Liver (tissue), 9 donors: ENCODE results near the gene SDSL. TPM values are rescaled to one million over a fixed set of nuclear protein-coding genes. Genes with fewer than 3 reads are reported as not detected.

Experiments
- DNase-seq: peaks from one replicate; pipeline ENCODE4 v3.0.0-alpha.2; 2017; ENCODE audit warnings: low spot score
- H3K27ac ChIP-seq, 2 donors: one replicate each; pipeline ENCODE4 v1.7.0; 2013; ENCODE audit warnings: inconsistent platforms in 2 of 2, low read length in 2 of 2, control low read depth in 1 of 2, low read depth in 1 of 2, mild to moderate bottlenecking in 1 of 2
- H3K27me3 ChIP-seq, 4 donors: one replicate each; pipeline versions ENCODE4 v1.6.1 to v1.7.0; 2013; ENCODE audit warnings: low read length in 3 of 4, inconsistent platforms in 1 of 4, mild to moderate bottlenecking in 1 of 4, moderate library complexity in 1 of 4; ENCODE audit not compliant: control insufficient read depth in 4 of 4, insufficient read depth in 4 of 4
- H3K36me3 ChIP-seq, 4 donors: one replicate each; pipeline versions ENCODE4 v1.6.1 to v1.7.0; 2013; ENCODE audit warnings: low read length in 3 of 4, mild to moderate bottlenecking in 3 of 4, low read depth in 1 of 4, moderate library complexity in 1 of 4; ENCODE audit not compliant: control insufficient read depth in 4 of 4, insufficient read depth in 3 of 4
- H3K4me1 ChIP-seq, 4 donors: one replicate each; pipeline versions ENCODE4 v1.6.1 to v1.7.0; 2013; ENCODE audit warnings: low read length in 3 of 4, mild to moderate bottlenecking in 3 of 4, moderate library complexity in 1 of 4; ENCODE audit not compliant: control insufficient read depth in 4 of 4, insufficient read depth in 4 of 4
- H3K4me3 ChIP-seq, 3 donors: one replicate each; pipeline versions ENCODE4 v1.6.1 to v1.7.0; 2013; ENCODE audit warnings: low read length in 3 of 3, control low read depth in 1 of 3, low read depth in 1 of 3, mild to moderate bottlenecking in 1 of 3
- H3K9ac ChIP-seq, 2 donors: one replicate each; pipeline ENCODE4 v1.7.0; 2013; ENCODE audit warnings: low read length in 2 of 2, mild to moderate bottlenecking in 2 of 2, moderate library complexity in 2 of 2, control low read depth in 1 of 2, low read depth in 1 of 2
- H3K9me3 ChIP-seq, 4 donors: one replicate each; pipeline versions ENCODE4 v1.6.1 to v1.7.0; 2013; ENCODE audit warnings: low read length in 3 of 4; ENCODE audit not compliant: control insufficient read depth in 4 of 4
- EGR1 ChIP-seq, 2 donors: IDR thresholded peaks; 2 replicates each; pipeline ENCODE4 v1.6.1; 2016 to 2018; ENCODE audit warnings: antibody characterized with exemption in 2 of 2, low read depth in 2 of 2
- FOXA1 ChIP-seq: IDR thresholded peaks from 2 replicates; pipeline ENCODE4 v1.6.1; 2016; ENCODE audit warnings: antibody characterized with exemption
- FOXA2 ChIP-seq: IDR thresholded peaks from 2 replicates; pipeline ENCODE4 v1.6.1; 2016; ENCODE audit warnings: antibody characterized with exemption
- GABPA ChIP-seq, 2 donors: IDR thresholded peaks in 1 of 2; conservative IDR thresholded peaks in 1 of 2; 2 replicates each; pipeline ENCODE4 v1.6.1; 2016; ENCODE audit warnings: antibody characterized with exemption in 2 of 2, mild to moderate bottlenecking in 1 of 2, moderate library complexity in 1 of 2
- HNF4A ChIP-seq, 2 donors: conservative IDR thresholded peaks; 2 replicates each; pipeline ENCODE4 v1.6.1; 2016; ENCODE audit warnings: antibody characterized with exemption in 2 of 2, mild to moderate bottlenecking in 2 of 2
- HNF4G ChIP-seq: IDR thresholded peaks from 2 replicates; pipeline ENCODE4 v1.6.1; 2016; ENCODE audit warnings: antibody characterized with exemption
- JUND ChIP-seq, 2 donors: IDR thresholded peaks; 2 replicates each; pipeline ENCODE4 v1.6.1; 2016; ENCODE audit warnings: antibody characterized with exemption in 2 of 2
- NR2F2 ChIP-seq: IDR thresholded peaks from 2 replicates; pipeline ENCODE4 v1.6.1; 2016; ENCODE audit warnings: antibody characterized with exemption
- RAD21 ChIP-seq, 2 donors: IDR thresholded peaks; 2 replicates each; pipeline ENCODE4 v1.6.1; 2016; ENCODE audit warnings: antibody characterized with exemption in 2 of 2, mild to moderate bottlenecking in 2 of 2
- REST ChIP-seq: IDR thresholded peaks from 2 replicates; pipeline ENCODE4 v1.6.1; 2016; ENCODE audit warnings: antibody characterized with exemption, mild to moderate bottlenecking
- RXRA ChIP-seq, 2 donors: IDR thresholded peaks; 2 replicates each; pipeline ENCODE4 v1.6.1; 2017 to 2018; ENCODE audit warnings: antibody characterized with exemption in 2 of 2, mild to moderate bottlenecking in 1 of 2
- SP1 ChIP-seq: IDR thresholded peaks from 2 replicates; pipeline ENCODE4 v1.6.1; 2018; ENCODE audit warnings: antibody characterized with exemption, mild to moderate bottlenecking
- TAF1 ChIP-seq: conservative IDR thresholded peaks from 2 replicates; pipeline ENCODE4 v1.6.1; 2016; ENCODE audit warnings: antibody characterized with exemption, mild to moderate bottlenecking
- YY1 ChIP-seq: IDR thresholded peaks from 2 replicates; pipeline ENCODE4 v1.6.1; 2016; ENCODE audit warnings: antibody characterized with exemption, mild to moderate bottlenecking
- ZBTB33 ChIP-seq: IDR thresholded peaks from 2 replicates; pipeline ENCODE4 v1.6.1; 2016; ENCODE audit warnings: antibody characterized with exemption
- WGBS: extraction: QIAGEN DNeasy Blood & Tissue Kit; methylation state at CpG from one replicate; pipeline ENCODE4 v1.1.7; 2013; 5-methylcytosine and 5-hydroxymethylcytosine counted together
- polyA plus RNA-seq, 2 donors: library from polyadenylated mRNA; stranded (reverse) in 1 of 2; unstranded in 1 of 2; fragments of 200-250 nt in 1 of 2; fragments of >200 nt in 1 of 2; fragmentation: Nextera tagmentation in 1 of 2; extraction: Ambion mirVana in 1 of 2; gene quantifications; one replicate each; pipeline versions ENCODE4 v1.2.1 to v1.2.3, GENCODE V29; 2013 to 2015
- total RNA-seq, 2 donors: library from RNA; depleted of rRNA; stranded (reverse); fragments of >200 nt; gene quantifications; one replicate each; pipeline ENCODE4 v1.2.3, GENCODE V29; 2014
- TF ChIP-seq, protein P1 (sequence below): IDR thresholded peaks from 2 replicates; pipeline ENCODE4 v1.6.1; 2016; ENCODE audit warnings: antibody characterized with exemption
- TF ChIP-seq, protein P2 (sequence below): fragments of 150-350 bp; IDR thresholded peaks from 2 replicates; pipeline ENCODE4 v1.5.1; 2017; ENCODE audit warnings: improper control_type of control experiment, low read depth, low read length; ENCODE audit not compliant: missing input control
- TF ChIP-seq, protein P3 (sequence below): IDR thresholded peaks from 2 replicates; pipeline ENCODE4 v1.6.1; 2016; ENCODE audit warnings: antibody characterized with exemption
- donor health status: healthy.
- donor health status: healthy.
- donor health status: healthy.
- donor health status: healthy.
- donor health status: healthy.

Gene SDSL
- total and polyA plus RNA-seq, 4 donors = 22.4 to 93.1 (median 33.7) TPM

DNA sequence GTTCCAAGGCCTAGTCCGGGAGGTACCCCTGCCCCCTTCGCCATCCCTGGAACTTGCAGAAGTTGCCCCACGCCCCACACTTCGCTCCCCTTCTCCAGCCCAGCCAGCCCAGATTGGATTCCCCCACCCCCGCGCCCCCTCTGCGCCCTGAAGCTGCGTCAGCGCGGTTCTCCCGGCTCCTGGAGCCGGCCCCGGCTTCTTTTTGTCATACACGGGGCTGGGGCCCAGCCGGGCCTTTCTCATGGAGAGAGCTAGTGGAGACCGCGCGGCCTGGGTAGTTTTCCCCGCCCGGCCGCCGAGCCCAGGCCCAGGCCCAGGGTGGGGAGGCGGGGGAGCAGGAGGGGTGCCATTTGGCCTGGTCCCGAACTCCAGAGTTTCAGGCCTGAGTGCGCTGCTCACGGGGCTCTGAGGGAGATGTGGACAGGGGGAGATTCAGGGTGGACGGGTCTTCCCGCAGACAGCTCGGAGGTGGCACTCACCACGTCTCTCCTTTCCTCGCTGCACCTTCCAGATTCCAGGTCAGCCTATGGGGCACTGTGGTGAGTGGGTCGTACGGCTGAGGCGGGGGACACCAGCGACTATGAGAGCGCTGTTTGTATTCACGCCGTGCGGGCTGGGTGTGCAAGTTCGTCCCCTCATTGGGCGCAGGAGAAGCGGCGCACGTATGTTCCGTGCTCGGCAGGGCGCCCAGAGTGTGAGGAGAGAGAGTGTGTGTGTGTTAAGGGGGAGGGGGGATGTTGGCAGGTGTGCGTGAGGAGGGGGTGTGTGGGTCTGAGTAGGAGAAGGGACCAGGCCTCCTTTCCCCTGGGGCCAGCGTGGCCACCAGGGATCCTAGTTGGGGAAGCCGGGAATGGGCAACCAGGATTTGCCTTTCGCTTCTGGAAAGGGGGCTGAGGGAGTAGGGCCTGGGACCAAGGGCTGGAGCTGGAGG is 50.3 kb downstream of the SDSL start:
- Histone ChIP-seq H3K9me3 (no peaks in the 10 kb centered on the region), H3K4me1 (peaks cover 1 to 8% (median 4%) of the 10 kb centered on the region in 4 donors), H3K36me3 (no peaks in the 10 kb centered on the region), H3K27me3 (peaks cover 14 to 45% (median 21%) of the 10 kb centered on the region in 4 donors), H3K9ac (no peak overlapping the region), H3K27ac (no peak overlapping the region), H3K4me3 (no peak overlapping the region)
- DNase-seq = no peak
- WGBS = 3% methylated on average over 51 of the region's 51 CpGs
- TF ChIP-seq FOXA1 = no peak
- no peak for TF ChIP-seq RAD21 (IDR thresholded peaks at IDR 0.05)
- TF ChIP-seq ZBTB33 = no peak
- TF ChIP-seq FOXA2 = no peak
- no peak for TF ChIP-seq REST
- TF ChIP-seq EGR1 (IDR thresholded peaks at IDR 0.05; ENCODE audit: low read depth in 2 of 2) = no peak
- TF ChIP-seq, protein P1, sequence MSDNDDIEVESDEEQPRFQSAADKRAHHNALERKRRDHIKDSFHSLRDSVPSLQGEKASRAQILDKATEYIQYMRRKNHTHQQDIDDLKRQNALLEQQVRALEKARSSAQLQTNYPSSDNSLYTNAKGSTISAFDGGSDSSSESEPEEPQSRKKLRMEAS = no peak
- no peak for TF ChIP-seq JUND (IDR thresholded peaks at IDR 0.05)
- TF ChIP-seq, protein P2, sequence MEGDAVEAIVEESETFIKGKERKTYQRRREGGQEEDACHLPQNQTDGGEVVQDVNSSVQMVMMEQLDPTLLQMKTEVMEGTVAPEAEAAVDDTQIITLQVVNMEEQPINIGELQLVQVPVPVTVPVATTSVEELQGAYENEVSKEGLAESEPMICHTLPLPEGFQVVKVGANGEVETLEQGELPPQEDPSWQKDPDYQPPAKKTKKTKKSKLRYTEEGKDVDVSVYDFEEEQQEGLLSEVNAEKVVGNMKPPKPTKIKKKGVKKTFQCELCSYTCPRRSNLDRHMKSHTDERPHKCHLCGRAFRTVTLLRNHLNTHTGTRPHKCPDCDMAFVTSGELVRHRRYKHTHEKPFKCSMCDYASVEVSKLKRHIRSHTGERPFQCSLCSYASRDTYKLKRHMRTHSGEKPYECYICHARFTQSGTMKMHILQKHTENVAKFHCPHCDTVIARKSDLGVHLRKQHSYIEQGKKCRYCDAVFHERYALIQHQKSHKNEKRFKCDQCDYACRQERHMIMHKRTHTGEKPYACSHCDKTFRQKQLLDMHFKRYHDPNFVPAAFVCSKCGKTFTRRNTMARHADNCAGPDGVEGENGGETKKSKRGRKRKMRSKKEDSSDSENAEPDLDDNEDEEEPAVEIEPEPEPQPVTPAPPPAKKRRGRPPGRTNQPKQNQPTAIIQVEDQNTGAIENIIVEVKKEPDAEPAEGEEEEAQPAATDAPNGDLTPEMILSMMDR = no peak
- TF ChIP-seq HNF4G = no peak
- TF ChIP-seq, protein P3, sequence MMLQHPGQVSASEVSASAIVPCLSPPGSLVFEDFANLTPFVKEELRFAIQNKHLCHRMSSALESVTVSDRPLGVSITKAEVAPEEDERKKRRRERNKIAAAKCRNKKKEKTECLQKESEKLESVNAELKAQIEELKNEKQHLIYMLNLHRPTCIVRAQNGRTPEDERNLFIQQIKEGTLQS = no peak
- no peak for TF ChIP-seq HNF4A (conservative IDR thresholded peaks at IDR 0.05)
- no peak for TF ChIP-seq TAF1
- TF ChIP-seq GABPA (IDR thresholded peaks at IDR 0.05 in 1 of 2, conservative IDR thresholded peaks at IDR 0.05 in 1 of 2) = no peak
- TF ChIP-seq RXRA (IDR thresholded peaks at IDR 0.05) = no peak
- no peak for TF ChIP-seq NR2F2
- no peak for TF ChIP-seq YY1
- no peak for TF ChIP-seq SP1
